Lower lobe of right lung (tissue), 2 donors: ENCODE measurements around the gene NBAS. TPM values are rescaled to one million over a fixed set of nuclear protein-coding genes. Genes with fewer than 3 reads are reported as not detected.
A peak's percentile ranks its signal among the peaks of the same experiment; 100 is the strongest.

ENCODE experiments used
- ATAC-seq, 2 donors: fragments of 200-7000 bp; cut with Tn5 transposase; one replicate each; pipeline ENCODE4 v1.9.1; 2020 to 2022; ENCODE audit warnings: mild to moderate bottlenecking in 2 of 2, moderate library complexity in 2 of 2
- DNase-seq: peaks from one replicate; pipeline ENCODE4 v3.0.0-alpha.2; 2020
- H3K27ac ChIP-seq: fragments of 200-600 bp; one replicate; pipeline ENCODE4 v1.8.0; 2022
- H3K27me3 ChIP-seq: fragments of 200-600 bp; one replicate; pipeline ENCODE4 v1.8.0; 2022; ENCODE audit warnings: low read depth
- H3K36me3 ChIP-seq: fragments of 200-600 bp; one replicate; pipeline ENCODE4 v1.8.0; 2022; ENCODE audit warnings: mild to moderate bottlenecking
- H3K4me1 ChIP-seq: fragments of 200-600 bp; one replicate; pipeline ENCODE4 v1.8.0; 2022
- H3K4me3 ChIP-seq: fragments of 200-600 bp; one replicate; pipeline ENCODE4 v1.8.0; 2022; ENCODE audit warnings: mild to moderate bottlenecking
- H3K9me3 ChIP-seq: fragments of 200-600 bp; one replicate; pipeline ENCODE4 v1.8.0; 2022
- CTCF ChIP-seq: fragments of 200-600 bp; IDR thresholded peaks from one replicate; pipeline ENCODE4 v1.8.0; 2022; ENCODE audit warnings: antibody characterized with exemption, mild to moderate bottlenecking
- intact Hi-C: fragments of 100-400 bp; cut with DNase I; formaldehyde crosslinking; loops from one replicate; pipeline ENCODE4 v1.11.0; 2022
- total RNA-seq: library from RNA; stranded (reverse); fragmentation: NEBNext Ultra II Directional; extraction: Animal tissue kit (Norgen Biotek cat#: 25700); gene quantifications from one replicate; pipeline ENCODE4 v1.2.1, GENCODE V29; 2021
- donor health status: DM: no; HTN: yes; CAD: no; lungs with severe emphysema.

The NBAS gene
- total RNA-seq, 1 donor from 2014 or later, result 42.4 TPM

- ATAC-seq (no peak), DNase-seq (no peak)
- H3K27me3 ChIP-seq, result no peaks in the 10 kb centered on the region
- H3K9me3 ChIP-seq, result no peaks in the 10 kb centered on the region
- intact Hi-C loops, result no loop called here
- H3K27ac ChIP-seq, result no peak overlapping the region
- no peaks in the 10 kb centered on the region for H3K4me1 ChIP-seq
- no peak for TF ChIP-seq CTCF
- no peaks in the 10 kb centered on the region for H3K36me3 ChIP-seq
- H3K4me3 ChIP-seq, result no peak overlapping the region
Observed at GRCh38 chr2:15158100-15158499, 403.0 kb downstream of the NBAS start.

GRCh38 chr2:15155959-15156574 is 405.1 kb downstream of the NBAS start:
- Histone ChIP-seq H3K4me3 (no peak overlapping the region), H3K36me3 (no peaks in the 10 kb centered on the region), H3K27me3 (no peaks in the 10 kb centered on the region), H3K9me3 (no peaks in the 10 kb centered on the region), H3K4me1 (no peaks in the 10 kb centered on the region), H3K27ac (no peak overlapping the region)
- intact Hi-C loops, result no loop called here
- no peak for TF ChIP-seq CTCF
- ATAC-seq (no peak), DNase-seq (no peak)

GRCh38 chr2:15154297-15154696 is 406.8 kb downstream of the NBAS start:
- Histone ChIP-seq H3K9me3 (no peaks in the 10 kb centered on the region), H3K4me1 (no peaks in the 10 kb centered on the region), H3K27me3 (no peaks in the 10 kb centered on the region), H3K4me3 (no peak overlapping the region), H3K36me3 (no peaks in the 10 kb centered on the region), H3K27ac (no peak overlapping the region)
- TF ChIP-seq CTCF, result no peak
- DNase-seq (no peak), ATAC-seq (peak; percentile 26 to 32)
- intact Hi-C loops, result no loop called here

GRCh38 chr2:15152382-15152781 is 408.8 kb downstream of the NBAS start:
- DNase-seq, result no peak
- H3K36me3 ChIP-seq, result no peaks in the 10 kb centered on the region
- intact Hi-C loops, result no loop called here
- H3K9me3 ChIP-seq, result no peaks in the 10 kb centered on the region
- no peaks in the 10 kb centered on the region for H3K27me3 ChIP-seq
- H3K4me3 ChIP-seq, result no peak overlapping the region
- H3K27ac ChIP-seq, result no peak overlapping the region
- ATAC-seq, result no peak
- TF ChIP-seq CTCF, result no peak
- no peaks in the 10 kb centered on the region for H3K4me1 ChIP-seq

- Histone ChIP-seq H3K4me3 (no peak overlapping the region), H3K9me3 (no peaks in the 10 kb centered on the region), H3K36me3 (no peaks in the 10 kb centered on the region), H3K27ac (no peak overlapping the region), H3K27me3 (no peaks in the 10 kb centered on the region), H3K4me1 (no peaks in the 10 kb centered on the region)
- intact Hi-C loops, result no loop called here
- ATAC-seq, result no peak
- no peak for TF ChIP-seq CTCF
- DNase-seq, result no peak
Observed at GRCh38 chr2:15149063-15149462, 412.1 kb downstream of the NBAS start.

- Histone ChIP-seq H3K4me1 (no peaks in the 10 kb centered on the region), H3K9me3 (no peaks in the 10 kb centered on the region), H3K27me3 (no peaks in the 10 kb centered on the region), H3K4me3 (no peak overlapping the region), H3K36me3 (no peaks in the 10 kb centered on the region), H3K27ac (no peak overlapping the region)
- DNase-seq, result no peak
- TF ChIP-seq CTCF, result no peak
- intact Hi-C loops, result no loop called here
- ATAC-seq, result no peak
Observed at GRCh38 chr2:15147591-15147990, 413.5 kb downstream of the NBAS start.
